SK-N-SH treated with all-trans-retinoic acid at 6 μM for 48 hours (cell line): Measurements from ENCODE around the gene OR56B1.

Experiments used
- ATAC-seq: fragments of 200-7000 bp; cut with Tn5 transposase; 3 replicates; pipeline ENCODE4 v1.9.1; 2020; ENCODE audit warnings: mild to moderate bottlenecking, moderate library complexity
- ARNTL ChIP-seq: fragments of 450-650 bp; formaldehyde crosslinking; IDR thresholded peaks from 2 replicates; pipeline ENCODE4 v1.5.0; 2020; ENCODE audit warnings: low read depth, mild to moderate bottlenecking, moderate library complexity, borderline replicate concordance
- BACH2 ChIP-seq: fragments of 250-450 bp; sonication (Bioruptor Pico); IDR thresholded peaks from 2 replicates; pipeline ENCODE4 v1.9.0; 2021; ENCODE audit warnings: mild to moderate bottlenecking, borderline replicate concordance
- CSDC2 ChIP-seq: fragments of 250-450 bp; sonication (Bioruptor Pico); IDR thresholded peaks from 2 replicates; pipeline ENCODE4 v1.5.0; 2020; ENCODE audit warnings: mild to moderate bottlenecking, moderate library complexity
- ESRRG ChIP-seq: fragments of 250-450 bp; sonication (Bioruptor Pico); IDR thresholded peaks from 2 replicates; pipeline ENCODE4 v1.6.1; 2021; ENCODE audit warnings: mild to moderate bottlenecking
- GLIS3 ChIP-seq: fragments of 250-450 bp; sonication (Bioruptor Pico); IDR thresholded peaks from 2 replicates; pipeline ENCODE4 v1.5.0; 2020; ENCODE audit warnings: mild to moderate bottlenecking, moderate library complexity
- ISL1 ChIP-seq: fragments of 250-450 bp; sonication (Bioruptor Pico); IDR thresholded peaks from 2 replicates; pipeline ENCODE4 v2.1.2; 2022; ENCODE audit warnings: mild to moderate bottlenecking, moderate library complexity
- OSR1 ChIP-seq: fragments of 250-450 bp; sonication (Bioruptor Pico); IDR thresholded peaks from 2 replicates; pipeline ENCODE4 v1.8.0; 2022; ENCODE audit warnings: moderate library complexity, mild to moderate bottlenecking, inconsistent platforms
- PPARA ChIP-seq: fragments of 250-450 bp; sonication (Bioruptor Pico); IDR thresholded peaks from 2 replicates; pipeline ENCODE4 v1.5.0; 2020; ENCODE audit warnings: mild to moderate bottlenecking, borderline replicate concordance
- RARB ChIP-seq: fragments of 250-450 bp; sonication (Bioruptor Pico); IDR thresholded peaks from 2 replicates; pipeline ENCODE4 v1.8.0; 2021; ENCODE audit warnings: mild to moderate bottlenecking, moderate library complexity
- SNAI2 ChIP-seq: fragments of 250-450 bp; sonication (Bioruptor Pico); IDR thresholded peaks from 2 replicates; pipeline ENCODE4 v1.5.0; 2020; ENCODE audit warnings: mild to moderate bottlenecking, moderate library complexity
- TCF4 ChIP-seq: fragments of 250-450 bp; sonication (Bioruptor Pico); IDR thresholded peaks from 2 replicates; pipeline ENCODE4 v1.8.0; 2021; ENCODE audit warnings: mild to moderate bottlenecking, moderate library complexity, borderline replicate concordance
- TOX ChIP-seq: fragments of 250-450 bp; sonication (Bioruptor Pico); IDR thresholded peaks from 2 replicates; pipeline ENCODE4 v1.8.0; 2021; ENCODE audit warnings: mild to moderate bottlenecking, moderate library complexity, borderline replicate concordance
- ZC3H10 ChIP-seq: fragments of 250-450 bp; sonication (Bioruptor Pico); IDR thresholded peaks from 2 replicates; pipeline ENCODE4 v1.5.1; 2021; ENCODE audit warnings: mild to moderate bottlenecking, moderate library complexity
- ZFP3 ChIP-seq: fragments of 250-450 bp; sonication (Bioruptor Pico); IDR thresholded peaks from 2 replicates; pipeline ENCODE4 v1.5.0; 2020; ENCODE audit warnings: mild to moderate bottlenecking, moderate library complexity
- ZFP30 ChIP-seq: fragments of 450-650 bp; formaldehyde crosslinking; IDR thresholded peaks from 2 replicates; pipeline ENCODE4 v1.5.0; 2022; ENCODE audit warnings: mild to moderate bottlenecking, moderate library complexity
- ZNF70 ChIP-seq: fragments of 450-650 bp; formaldehyde crosslinking; IDR thresholded peaks from 2 replicates; pipeline ENCODE4 v1.5.0; 2020; ENCODE audit warnings: mild to moderate bottlenecking, moderate library complexity
- ZNF8 ChIP-seq: fragments of 450-650 bp; formaldehyde crosslinking; IDR thresholded peaks from 2 replicates; pipeline ENCODE4 v1.5.0; 2020; ENCODE audit warnings: mild to moderate bottlenecking, moderate library complexity
- TF ChIP-seq, protein P1 (sequence below): fragments of 250-450 bp; sonication (Bioruptor Pico); IDR thresholded peaks from 2 replicates; pipeline ENCODE4 v1.5.0; 2020; ENCODE audit warnings: mild to moderate bottlenecking, moderate library complexity
- TF ChIP-seq, protein P2 (sequence below): fragments of 250-450 bp; sonication (Bioruptor Pico); IDR thresholded peaks from 2 replicates; pipeline ENCODE4 v1.5.1; 2020; ENCODE audit warnings: low read depth, mild to moderate bottlenecking, moderate library complexity
- TF ChIP-seq, protein P3 (sequence below): fragments of 250-450 bp; sonication (Bioruptor Pico); IDR thresholded peaks from 2 replicates; pipeline ENCODE4 v1.5.1; 2021; ENCODE audit warnings: mild to moderate bottlenecking, moderate library complexity
- TF ChIP-seq, protein P4 (sequence below): fragments of 250-450 bp; sonication (Bioruptor Pico); IDR thresholded peaks from 2 replicates; pipeline ENCODE4 v1.8.0; 2021; ENCODE audit warnings: low read depth, mild to moderate bottlenecking, moderate library complexity, borderline replicate concordance
- TF ChIP-seq, protein P5 (sequence below): fragments of 250-450 bp; sonication (Bioruptor Pico); IDR thresholded peaks from 2 replicates; pipeline ENCODE4 v1.8.0; 2020; ENCODE audit warnings: mild to moderate bottlenecking, moderate library complexity, borderline replicate concordance

Gene OR56B1

DNA sequence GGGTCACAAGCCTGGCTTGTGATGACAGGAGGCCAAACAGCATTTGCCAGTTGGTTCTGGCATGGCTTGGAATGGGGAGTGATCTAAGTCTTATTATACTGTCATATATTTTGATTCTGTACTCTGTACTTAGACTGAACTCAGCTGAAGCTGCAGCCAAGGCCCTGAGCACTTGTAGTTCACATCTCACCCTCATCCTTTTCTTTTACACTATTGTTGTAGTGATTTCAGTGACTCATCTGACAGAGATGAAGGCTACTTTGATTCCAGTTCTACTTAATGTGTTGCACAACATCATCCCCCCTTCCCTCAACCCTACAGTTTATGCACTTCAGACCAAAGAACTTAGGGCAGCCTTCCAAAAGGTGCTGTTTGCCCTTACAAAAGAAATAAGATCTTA is 843 bp downstream of the OR56B1 start:
- no peak for TF ChIP-seq GLIS3 (CRISPR knock-in tag)
- ATAC-seq: no peak

DNA sequence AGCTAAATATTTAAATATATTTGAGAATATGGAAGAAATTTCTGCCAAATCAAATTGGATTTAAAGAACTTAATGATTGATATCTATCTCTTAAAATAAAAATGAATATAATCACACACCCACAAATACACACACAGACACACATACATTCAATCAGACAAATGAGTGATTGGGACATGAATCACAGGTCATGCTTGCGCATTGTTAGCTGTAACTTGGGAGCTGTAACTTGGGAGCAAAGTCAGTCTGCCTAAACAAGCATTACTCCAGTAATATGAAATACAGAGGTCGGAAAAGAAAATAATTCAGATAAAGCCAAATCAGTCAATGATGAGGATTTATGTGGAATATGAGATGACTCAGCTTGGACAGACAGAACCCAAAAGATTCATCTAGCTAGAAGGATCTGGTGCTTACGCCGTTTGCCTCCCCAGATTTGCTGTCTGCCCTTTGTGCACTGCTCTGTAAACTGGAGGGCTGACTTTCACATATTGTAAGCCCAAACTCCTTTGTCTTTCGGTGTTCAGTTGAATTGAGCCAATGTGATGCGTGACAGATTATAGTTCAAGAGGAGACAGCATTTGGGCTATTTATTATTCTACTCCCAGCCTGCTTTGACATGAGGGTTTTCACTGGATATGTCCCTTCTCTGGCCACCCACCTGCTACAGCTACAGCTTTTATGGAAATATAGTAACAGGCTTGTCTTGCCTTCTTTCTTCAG is 1.6 kb downstream of the OR56B1 start:
- ATAC-seq: no peak

DNA sequence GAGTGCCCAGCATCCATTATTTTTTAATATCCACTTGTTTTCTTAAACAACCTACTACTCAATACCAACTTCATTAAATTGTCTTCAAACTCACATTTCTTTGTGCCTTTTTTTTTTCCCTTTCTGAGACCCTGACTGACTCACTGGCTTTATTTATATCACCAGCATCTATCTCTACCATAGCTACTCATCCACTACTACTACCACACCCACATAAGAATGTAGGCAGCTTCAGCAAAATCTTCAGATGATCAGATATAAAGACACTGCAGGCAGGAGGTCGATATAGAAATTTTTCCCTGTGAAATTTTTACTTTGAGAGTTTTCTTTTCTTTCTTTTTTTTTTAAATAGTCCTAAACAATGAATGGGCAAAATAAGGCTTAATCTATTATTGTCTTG is 2.2 kb downstream of the OR56B1 start:
- no peak for ATAC-seq
- TF ChIP-seq, protein P1, sequence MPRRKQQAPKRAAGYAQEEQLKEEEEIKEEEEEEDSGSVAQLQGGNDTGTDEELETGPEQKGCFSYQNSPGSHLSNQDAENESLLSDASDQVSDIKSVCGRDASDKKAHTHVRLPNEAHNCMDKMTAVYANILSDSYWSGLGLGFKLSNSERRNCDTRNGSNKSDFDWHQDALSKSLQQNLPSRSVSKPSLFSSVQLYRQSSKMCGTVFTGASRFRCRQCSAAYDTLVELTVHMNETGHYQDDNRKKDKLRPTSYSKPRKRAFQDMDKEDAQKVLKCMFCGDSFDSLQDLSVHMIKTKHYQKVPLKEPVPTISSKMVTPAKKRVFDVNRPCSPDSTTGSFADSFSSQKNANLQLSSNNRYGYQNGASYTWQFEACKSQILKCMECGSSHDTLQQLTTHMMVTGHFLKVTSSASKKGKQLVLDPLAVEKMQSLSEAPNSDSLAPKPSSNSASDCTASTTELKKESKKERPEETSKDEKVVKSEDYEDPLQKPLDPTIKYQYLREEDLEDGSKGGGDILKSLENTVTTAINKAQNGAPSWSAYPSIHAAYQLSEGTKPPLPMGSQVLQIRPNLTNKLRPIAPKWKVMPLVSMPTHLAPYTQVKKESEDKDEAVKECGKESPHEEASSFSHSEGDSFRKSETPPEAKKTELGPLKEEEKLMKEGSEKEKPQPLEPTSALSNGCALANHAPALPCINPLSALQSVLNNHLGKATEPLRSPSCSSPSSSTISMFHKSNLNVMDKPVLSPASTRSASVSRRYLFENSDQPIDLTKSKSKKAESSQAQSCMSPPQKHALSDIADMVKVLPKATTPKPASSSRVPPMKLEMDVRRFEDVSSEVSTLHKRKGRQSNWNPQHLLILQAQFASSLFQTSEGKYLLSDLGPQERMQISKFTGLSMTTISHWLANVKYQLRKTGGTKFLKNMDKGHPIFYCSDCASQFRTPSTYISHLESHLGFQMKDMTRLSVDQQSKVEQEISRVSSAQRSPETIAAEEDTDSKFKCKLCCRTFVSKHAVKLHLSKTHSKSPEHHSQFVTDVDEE (CRISPR knock-in tag): no peak
- no peak for TF ChIP-seq CSDC2 (CRISPR knock-in tag)

More for the DNA sequence above, 1.6 kb downstream of the OR56B1 start:
- TF ChIP-seq ISL1 (CRISPR knock-in tag): no peak
- TF ChIP-seq, protein P2, sequence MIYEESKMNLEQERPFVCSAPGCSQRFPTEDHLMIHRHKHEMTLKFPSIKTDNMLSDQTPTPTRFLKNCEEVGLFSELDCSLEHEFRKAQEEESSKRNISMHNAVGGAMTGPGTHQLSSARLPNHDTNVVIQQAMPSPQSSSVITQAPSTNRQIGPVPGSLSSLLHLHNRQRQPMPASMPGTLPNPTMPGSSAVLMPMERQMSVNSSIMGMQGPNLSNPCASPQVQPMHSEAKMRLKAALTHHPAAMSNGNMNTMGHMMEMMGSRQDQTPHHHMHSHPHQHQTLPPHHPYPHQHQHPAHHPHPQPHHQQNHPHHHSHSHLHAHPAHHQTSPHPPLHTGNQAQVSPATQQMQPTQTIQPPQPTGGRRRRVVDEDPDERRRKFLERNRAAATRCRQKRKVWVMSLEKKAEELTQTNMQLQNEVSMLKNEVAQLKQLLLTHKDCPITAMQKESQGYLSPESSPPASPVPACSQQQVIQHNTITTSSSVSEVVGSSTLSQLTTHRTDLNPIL (CRISPR knock-in tag): no peak
- TF ChIP-seq ZC3H10 (CRISPR knock-in tag): no peak
- TF ChIP-seq ZFP30 (CRISPR knock-in tag): no peak
- no peak for TF ChIP-seq ESRRG (CRISPR knock-in tag)
- no peak for TF ChIP-seq PPARA

DNA sequence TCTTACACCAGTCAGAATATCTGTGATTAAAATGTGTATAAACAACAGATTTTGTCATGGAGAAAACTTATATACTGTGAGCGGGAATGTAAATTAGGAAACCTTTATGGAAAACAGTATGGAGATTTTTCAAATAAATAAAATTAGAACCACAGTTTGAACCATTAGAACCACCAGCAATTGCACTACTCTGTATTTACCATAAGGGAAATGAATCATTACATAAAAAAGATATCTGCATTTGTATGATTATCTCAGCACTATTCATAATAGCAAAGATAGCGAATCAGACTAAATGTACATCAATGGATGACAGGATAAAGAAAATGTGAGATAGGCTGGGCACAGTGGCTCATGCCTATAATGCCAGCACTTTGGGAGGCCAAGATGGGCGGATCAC is 10.4 kb downstream of the OR56B1 start:
- TF ChIP-seq, protein P3, sequence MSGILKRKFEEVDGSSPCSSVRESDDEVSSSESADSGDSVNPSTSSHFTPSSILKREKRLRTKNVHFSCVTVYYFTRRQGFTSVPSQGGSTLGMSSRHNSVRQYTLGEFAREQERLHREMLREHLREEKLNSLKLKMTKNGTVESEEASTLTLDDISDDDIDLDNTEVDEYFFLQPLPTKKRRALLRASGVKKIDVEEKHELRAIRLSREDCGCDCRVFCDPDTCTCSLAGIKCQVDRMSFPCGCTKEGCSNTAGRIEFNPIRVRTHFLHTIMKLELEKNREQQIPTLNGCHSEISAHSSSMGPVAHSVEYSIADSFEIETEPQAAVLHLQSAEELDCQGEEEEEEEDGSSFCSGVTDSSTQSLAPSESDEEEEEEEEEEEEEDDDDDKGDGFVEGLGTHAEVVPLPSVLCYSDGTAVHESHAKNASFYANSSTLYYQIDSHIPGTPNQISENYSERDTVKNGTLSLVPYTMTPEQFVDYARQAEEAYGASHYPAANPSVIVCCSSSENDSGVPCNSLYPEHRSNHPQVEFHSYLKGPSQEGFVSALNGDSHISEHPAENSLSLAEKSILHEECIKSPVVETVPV (CRISPR knock-in tag): no peak
- TF ChIP-seq, protein P2 (CRISPR knock-in tag): no peak
- ATAC-seq: no peak

DNA sequence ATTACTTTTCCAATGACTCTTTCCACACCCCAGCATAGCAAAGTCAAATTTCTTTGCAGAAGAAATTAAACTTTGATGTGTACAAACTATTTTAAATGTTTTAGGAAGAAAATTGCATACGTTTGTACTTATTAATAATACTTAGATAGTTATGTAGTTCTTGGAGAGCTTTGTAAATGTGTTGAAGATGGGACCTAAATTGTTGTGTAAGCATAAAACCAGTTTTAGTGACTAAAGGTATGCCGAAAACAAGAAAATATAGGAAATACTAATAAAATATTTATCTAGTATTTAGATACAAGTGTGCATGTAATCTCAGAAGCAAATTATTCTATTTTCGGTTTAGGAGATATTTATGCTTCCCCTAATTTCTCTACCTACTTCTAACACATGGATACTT is 13.6 kb downstream of the OR56B1 start:
- no peak for ATAC-seq
- no peak for TF ChIP-seq ESRRG (CRISPR knock-in tag)
- no peak for TF ChIP-seq SNAI2 (CRISPR knock-in tag)
- no peak for TF ChIP-seq TCF4
- TF ChIP-seq OSR1 (CRISPR knock-in tag): no peak
- TF ChIP-seq, protein P3 (CRISPR knock-in tag): no peak
- no peak for TF ChIP-seq TOX (CRISPR knock-in tag)
- TF ChIP-seq, protein P4, sequence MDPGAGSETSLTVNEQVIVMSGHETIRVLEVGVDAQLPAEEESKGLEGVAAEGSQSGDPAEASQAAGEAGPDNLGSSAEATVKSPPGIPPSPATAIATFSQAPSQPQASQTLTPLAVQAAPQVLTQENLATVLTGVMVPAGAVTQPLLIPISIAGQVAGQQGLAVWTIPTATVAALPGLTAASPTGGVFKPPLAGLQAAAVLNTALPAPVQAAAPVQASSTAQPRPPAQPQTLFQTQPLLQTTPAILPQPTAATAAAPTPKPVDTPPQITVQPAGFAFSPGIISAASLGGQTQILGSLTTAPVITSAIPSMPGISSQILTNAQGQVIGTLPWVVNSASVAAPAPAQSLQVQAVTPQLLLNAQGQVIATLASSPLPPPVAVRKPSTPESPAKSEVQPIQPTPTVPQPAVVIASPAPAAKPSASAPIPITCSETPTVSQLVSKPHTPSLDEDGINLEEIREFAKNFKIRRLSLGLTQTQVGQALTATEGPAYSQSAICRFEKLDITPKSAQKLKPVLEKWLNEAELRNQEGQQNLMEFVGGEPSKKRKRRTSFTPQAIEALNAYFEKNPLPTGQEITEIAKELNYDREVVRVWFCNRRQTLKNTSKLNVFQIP (CRISPR knock-in tag): no peak
- no peak for TF ChIP-seq ZFP3
- TF ChIP-seq ZNF8 (CRISPR knock-in tag): no peak
- TF ChIP-seq RARB: no peak
- TF ChIP-seq ZC3H10 (CRISPR knock-in tag): no peak
- TF ChIP-seq CSDC2 (CRISPR knock-in tag): no peak
- no peak for TF ChIP-seq ISL1 (CRISPR knock-in tag)
- TF ChIP-seq GLIS3 (CRISPR knock-in tag): no peak
- no peak for TF ChIP-seq ZNF70 (CRISPR knock-in tag)
- TF ChIP-seq, protein P5, sequence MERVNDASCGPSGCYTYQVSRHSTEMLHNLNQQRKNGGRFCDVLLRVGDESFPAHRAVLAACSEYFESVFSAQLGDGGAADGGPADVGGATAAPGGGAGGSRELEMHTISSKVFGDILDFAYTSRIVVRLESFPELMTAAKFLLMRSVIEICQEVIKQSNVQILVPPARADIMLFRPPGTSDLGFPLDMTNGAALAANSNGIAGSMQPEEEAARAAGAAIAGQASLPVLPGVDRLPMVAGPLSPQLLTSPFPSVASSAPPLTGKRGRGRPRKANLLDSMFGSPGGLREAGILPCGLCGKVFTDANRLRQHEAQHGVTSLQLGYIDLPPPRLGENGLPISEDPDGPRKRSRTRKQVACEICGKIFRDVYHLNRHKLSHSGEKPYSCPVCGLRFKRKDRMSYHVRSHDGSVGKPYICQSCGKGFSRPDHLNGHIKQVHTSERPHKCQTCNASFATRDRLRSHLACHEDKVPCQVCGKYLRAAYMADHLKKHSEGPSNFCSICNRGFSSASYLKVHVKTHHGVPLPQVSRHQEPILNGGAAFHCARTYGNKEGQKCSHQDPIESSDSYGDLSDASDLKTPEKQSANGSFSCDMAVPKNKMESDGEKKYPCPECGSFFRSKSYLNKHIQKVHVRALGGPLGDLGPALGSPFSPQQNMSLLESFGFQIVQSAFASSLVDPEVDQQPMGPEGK (CRISPR knock-in tag): no peak
- no peak for TF ChIP-seq ZFP30 (CRISPR knock-in tag)
- no peak for TF ChIP-seq BACH2 (CRISPR knock-in tag)
- no peak for TF ChIP-seq ARNTL
